Activated naive CD4-positive, alpha-beta T cell (primary cell): ENCODE data around the gene HPS1.

Experiments
- DNase-seq, 4 experiments: peaks; one replicate each; lab custom pipeline; 2025; lab: John Stamatoyannopoulos, UW

The HPS1 gene

DNA sequence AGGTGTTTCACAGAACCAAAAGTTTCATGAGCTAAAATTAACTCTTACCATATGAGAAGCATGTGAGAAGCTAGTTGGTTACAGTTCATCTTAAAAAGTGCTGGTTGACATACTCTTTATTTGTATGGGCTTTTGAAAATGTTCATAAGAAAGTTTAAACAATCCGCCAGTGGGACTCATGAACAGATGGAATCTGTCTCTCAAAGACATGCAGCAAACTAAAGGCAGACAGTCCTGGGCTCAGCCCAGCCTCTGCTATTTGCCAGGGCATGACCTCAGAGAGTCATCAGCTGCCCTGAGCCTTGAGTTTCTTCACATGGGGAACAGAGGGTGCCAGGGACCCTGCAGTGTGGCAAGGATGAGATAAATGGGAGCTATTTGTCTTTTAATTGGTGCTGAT, 35.0 kb downstream of the HPS1 start:
- DNase-seq = no peak

DNA sequence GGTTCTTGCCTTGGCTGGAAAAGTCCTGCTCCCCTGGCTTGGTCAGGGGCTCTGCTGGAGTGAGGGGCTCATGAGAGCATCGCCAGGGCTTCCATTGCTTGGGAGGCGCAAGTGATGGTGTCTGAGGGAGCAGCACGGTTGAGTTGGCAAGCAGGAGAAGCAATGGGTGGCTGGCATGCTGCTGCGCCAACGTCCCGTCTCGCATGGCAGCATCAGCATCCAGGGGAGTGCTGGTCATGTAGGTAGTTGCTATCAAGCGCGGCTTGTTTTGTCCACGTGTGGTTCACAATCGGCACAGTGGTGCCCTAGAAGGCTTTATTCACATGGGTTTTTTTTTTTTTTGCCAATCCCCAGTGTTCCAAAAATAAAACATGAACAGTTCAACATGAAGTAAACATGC, 35.6 kb downstream of the HPS1 start:
- DNase-seq = no peak

DNA sequence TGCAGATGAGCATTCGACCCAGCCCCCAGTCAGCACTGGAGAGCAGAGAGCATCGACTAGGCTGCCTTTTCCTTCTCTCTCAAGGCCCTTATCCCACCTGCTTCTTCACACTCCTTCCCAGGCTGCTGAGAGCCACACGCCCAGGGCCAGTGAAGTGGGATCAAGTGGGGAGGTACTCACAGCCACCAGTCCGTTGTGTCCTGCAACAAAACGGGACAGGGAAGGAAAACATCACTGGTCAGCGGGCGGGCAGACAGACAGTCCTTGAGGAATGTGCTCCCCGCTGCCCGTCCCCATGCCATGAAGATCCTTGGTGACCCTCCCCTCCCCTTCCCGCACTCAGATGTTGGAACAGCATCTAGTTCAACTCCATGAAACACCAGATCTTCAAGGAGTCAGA, 36.0 kb downstream of the HPS1 start:
- no peak for DNase-seq

DNA sequence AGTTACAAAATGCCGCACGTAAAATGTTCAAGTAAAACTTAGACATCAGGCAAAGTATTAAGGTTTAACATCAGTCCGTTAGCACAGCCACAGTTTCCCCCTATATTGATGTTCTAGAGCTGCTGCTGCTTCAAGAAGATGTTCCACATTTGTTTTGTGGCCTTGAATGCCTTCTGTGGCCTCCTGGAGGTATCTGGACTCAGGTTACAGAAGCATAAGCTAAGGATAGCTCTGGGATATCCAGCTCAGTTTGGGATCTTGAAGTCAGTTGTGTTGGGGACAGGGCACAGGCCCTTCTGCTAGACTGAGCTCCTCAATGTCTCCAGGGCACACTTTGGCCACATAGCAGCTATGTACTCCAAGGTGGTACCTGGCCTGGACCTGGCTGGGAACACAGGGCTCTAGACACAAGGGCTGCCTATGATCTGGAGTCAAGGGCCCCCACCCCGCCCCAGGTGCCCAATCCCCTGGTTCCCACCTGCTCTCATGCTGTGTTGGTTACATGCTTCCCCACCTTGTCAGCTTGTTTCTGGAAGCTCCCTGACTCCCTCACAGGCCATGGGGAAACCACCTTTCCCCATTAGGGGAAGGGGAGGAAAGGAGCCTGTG, 36.5 kb downstream of the HPS1 start:
- no peak for DNase-seq

DNA sequence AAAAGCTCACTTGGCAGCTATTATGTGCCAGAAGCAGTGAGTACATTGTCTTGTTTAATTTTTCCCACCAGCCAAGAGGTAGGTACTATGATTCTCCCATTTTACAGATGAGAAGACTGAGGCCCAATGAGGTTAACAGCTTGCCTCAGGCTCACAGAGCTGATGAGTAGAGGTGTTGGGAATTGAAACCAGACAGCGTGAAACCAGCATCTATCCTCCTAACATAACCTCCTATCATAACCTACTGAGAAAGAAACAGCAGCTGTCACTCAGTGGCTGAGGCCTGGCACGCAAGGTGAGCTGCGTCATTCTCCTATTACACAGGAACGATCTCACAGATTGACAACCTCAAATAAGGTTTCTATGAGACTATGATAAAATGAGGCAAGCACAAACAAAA, 37.9 kb downstream of the HPS1 start:
- no peak for DNase-seq

DNA sequence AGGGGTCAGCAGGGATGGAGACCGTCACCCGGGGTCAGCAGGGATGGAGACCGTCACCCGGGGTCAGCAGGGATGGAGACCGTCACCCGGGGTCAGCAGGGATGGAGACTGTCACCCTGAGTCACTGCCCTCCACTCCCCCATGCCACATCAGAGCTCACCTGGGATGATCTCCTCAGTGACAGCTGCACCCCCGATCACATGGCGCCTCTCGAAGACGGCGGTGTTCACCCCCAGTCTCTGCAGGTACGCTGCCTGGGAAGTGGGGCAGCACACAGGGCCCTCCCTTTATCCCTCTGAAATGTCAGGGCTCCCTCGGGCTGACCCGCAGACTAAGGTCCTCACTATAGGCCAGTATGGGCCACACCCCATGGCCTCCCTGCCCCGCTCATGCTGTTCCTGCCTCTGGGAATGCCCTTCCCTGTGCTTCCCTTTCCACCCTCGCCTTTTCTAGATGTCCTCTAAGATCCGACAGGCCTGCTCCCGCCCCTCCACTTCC, 38.9 kb downstream of the HPS1 start:
- DNase-seq = no peak

DNA sequence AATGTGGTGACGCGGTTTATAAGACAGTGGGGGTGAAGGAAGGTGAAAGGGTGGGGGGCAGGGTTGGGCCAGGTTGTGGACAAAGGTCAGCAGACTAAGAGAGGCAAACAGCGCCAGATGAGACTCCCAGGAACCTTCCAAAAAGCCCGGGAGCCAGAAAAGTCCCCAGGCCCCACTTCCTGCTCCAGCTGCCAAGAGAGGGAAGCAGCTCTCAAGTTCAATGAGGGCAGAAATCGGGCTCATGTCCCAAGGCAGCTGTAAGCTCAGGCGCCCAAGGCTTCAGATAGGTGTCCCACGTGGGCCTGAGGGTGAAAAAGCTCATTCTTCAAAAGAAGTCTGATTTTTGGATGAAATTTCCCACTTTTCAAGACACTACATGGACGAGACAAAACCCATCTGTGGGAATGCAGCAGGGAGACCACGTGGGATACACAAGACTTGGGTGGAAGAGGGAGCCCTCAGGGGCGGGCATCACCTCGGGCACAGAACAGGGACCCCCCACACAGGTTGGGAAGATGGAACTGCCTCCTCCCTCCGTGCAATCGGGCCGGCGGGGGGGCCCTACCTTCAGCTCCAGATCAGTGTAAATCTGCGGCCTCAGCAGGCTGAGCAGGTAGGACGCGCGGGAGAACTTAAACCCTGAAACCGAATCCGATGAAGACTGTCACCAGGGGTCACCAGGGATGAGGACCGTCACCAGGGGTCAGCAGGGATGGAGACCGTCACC, 39.6 kb downstream of the HPS1 start:
- DNase-seq = no peak

DNA sequence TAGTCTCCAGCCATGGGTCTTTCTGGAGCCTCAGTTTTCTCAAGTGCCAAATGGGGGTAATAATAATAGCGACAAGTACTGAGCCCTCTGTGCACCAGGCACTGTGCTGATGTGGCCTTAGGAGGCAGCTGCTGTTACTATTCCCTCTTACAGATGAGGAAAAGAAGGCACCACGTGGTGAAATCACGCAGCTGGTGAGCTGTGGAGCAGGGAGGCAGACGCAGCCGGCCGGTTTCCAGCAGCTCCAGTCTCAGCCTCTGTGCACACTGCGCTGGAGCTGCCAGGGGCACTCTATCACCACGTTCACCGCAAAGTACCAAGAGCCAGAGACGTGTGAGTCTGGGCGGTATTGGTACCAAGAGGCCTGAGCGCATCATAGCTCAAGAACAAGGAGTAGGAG, 41.3 kb downstream of the HPS1 start:
- no peak for DNase-seq

DNA sequence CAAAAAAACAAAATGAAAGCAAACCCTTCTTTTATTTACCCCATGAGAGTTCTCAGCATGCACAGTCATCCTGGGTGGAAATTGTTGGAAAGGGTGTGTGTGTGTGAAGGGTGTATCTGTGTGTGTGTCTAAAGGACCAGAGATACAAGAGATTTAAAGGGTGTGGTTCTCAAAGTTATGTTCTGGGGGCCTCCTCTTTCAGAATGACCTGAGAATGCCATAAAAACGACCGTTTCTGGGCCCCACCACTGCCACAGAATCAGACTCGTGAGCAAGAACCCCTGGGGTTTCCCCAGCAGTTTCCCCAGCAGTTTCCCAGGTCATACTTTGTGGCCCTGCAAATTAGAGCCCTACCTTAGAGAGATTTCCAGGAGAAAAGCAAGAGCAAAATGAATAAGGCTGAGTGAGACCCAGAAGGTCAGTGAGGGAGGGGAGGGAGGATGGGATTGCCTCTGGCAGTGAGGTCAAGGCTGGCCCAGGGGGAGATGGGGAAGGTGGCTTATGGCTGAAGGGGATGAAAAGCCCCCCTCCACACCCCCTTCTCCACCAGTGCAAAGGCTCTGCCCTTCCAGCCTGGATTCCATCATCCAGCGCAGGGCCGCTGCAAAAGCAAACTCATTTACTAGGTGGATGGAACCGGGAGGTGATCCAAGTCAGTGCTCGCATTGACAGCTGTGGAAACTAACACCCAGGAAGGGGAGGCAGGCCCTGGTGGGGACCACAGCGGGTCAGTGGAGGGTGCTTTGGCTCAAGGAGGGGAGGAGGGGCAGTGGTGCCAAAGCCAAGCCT, 42.0 kb downstream of the HPS1 start:
- no peak for DNase-seq

DNA sequence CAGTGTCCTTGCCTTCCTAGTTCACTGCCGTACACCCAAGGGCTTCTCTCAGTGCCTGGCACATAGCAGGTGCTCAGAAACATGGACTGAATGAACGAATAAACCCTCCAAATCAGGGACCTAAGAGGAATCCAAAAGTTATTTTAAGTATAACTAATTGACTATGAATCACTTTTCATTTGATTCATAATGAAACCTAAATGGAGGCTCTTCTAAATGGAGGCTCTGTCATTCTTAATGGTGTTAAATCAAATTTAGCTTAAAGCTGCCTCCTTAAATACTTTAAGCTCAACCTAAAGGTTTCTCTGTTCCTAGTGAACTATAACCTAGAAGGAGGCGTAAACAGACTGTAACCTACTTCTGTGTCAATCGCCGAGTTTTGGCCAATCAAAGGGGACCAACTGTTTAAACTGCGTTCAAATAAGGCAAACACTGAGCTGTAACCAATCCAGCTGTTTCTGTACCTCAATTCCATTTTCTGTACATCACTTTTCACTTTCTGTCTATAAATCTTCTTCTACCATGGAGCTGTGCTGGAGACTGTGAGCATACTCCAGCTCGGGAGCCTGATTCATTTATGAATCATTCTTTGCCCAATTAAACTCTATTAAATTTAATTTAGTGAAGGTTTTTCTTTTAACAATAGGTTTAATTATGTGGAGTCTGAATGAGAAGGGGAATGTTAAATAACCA, 42.8 kb downstream of the HPS1 start:
- no peak for DNase-seq

DNA sequence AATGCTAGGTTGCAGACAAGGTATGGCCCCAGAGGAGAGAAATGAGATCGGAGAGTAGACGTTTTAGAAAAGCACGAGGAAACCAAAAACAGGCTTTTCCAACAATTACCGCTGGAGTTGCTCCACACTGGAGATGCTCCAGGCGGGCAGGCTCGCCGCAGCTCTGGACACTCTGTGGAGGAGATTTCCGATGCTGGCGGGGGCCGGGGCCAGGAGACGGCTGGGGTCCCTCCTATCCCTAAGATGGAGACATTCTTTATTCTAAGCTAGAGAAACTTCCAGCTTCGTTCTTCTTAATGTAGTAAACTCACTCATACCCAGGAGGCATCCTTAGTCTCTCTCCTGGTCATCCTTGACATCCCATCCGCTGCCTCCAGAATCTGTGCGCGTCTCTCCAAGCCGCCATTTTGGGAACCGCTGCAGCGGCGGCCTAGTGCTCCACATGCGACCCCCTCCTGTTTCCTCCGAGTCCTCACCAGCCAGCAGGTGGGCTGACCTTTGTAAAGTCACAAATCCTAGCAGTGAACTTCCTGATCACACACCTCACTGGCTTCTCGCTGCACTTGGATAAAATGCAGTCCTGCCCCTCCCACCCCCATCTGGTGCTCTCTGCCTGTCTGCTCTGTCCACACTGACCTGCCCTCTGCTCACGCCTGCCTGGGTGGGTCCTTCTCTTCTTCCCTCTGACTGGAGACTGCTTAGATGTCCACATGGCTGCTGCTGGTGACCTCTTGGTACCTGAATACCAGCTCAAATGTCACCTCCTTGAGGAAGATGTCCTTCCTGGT, 43.6 kb downstream of the HPS1 start:
- DNase-seq = no peak

DNA sequence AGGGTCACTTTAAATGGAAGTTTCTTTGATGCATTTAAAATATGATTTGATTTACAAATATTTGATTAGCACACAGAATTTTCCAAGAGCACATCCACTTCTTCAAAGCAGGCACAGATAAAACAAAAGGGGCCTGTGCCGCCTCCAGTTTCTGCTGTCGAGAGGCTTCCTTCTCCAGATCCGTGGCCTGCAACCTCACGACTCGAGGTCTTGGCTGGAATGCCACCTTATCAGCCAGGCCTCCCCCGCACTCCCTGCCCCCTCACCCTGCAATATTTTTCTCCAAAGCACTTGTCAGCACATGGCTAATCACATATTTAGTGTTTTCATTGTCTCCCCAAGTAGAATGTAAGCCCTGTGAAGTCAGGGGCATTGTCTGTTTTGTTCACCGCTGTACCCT, 44.3 kb downstream of the HPS1 start:
- DNase-seq = no peak

DNA sequence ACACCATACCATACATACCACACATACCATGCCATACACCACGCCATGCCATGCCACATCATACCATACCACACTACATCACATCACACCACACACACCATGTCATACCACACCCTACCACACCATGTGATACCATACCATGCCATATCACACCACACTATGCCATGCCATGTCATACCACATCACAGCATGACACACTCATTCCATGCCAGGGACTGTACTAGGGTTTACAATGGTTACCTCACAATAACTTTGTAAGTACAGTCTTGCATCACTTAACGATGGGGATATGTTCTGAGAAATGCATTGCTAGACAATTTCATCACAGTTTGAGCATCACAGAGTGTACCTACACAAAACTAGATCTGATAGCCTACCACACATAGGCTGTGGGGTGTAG, 46.3 kb downstream of the HPS1 start:
- DNase-seq = no peak

DNA sequence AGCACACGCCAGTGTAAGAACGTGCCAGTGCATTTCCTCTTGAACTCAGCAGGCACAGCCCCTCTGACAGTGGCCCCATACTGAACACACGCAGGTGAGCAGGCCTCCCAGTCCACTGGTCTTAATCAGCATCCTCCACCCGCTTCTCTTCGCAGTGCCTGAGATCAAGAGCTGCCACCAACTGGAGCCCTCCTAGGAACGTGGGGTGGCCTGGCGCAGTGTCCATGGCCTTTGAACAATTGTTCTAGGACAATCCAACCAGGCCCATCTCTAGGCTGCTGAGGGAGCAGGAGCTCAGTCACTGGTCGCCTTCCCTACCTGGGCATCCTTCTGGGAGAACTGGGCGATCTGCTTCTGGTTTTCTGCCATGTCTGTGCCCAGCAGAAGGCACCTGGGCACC, 47.0 kb downstream of the HPS1 start:
- DNase-seq = no peak

DNA sequence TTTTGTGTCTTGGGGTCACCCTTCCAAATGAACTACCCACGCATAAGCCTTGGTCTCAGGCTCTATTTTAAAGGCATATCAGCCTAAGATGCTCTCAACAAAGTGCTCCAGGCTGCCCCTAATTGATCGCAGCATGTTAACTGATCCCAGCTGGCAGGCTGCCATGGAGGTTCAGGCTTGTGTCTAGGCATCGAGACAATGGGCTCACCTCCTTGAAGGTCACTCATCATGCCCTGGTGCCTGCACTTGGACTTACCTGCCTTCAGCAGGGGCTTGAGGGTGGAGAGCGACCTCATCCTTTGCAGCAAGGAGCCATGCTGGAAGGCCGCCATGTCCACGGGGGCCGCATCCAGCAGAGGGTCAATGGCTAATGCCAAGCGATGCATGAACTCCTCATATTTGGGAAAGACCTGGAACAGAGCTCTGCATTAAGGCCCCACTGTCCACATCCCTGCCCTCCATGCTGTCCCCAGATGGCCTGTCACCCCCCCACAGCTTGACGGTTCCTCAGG, 49.6 kb downstream of the HPS1 start:
- no peak for DNase-seq

DNA sequence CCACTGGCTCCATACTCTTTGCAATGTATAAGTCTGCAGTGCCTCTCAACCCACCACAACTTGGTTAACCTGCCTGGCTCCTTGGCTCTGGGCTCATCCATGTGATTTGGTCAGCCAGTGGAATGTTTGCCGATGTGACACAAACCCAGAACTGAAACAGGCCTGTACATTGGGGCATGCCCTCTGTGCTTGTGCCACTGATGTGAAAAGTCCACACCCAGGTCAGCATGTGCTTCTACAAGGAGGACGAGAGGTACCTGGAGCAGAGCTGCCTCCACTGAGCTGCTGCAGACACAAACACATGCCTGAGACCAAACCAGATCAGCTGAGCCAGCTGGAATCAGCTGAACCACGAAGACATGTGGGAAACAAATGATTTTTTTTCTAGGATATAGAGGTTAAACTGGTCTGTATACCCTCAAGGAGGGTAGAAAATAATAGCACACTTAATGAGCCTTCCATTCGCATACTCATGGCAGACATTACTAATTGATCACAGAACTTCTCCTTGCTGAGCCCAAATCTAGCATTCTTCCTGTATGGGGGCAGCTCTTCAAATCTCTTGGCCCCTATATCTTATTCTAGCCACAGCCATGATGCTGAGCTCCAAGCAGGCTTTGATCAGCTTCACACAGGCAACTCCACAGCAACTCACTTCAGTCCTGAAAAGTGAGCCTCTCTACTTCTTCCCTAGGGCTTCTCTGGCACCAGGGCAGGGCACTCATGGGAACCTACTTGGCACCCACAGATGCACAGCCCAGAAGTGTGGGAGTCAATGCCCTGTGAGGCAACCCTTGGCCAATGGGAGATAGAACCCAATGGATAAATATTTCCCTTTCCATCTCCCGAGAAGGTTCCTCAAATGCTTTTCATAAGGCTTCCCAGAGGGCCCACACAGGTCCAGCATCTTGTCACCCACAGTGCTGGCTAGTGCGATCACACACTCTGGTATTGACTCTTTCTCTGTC, 50.4 kb downstream of the HPS1 start:
- no peak for DNase-seq

DNA sequence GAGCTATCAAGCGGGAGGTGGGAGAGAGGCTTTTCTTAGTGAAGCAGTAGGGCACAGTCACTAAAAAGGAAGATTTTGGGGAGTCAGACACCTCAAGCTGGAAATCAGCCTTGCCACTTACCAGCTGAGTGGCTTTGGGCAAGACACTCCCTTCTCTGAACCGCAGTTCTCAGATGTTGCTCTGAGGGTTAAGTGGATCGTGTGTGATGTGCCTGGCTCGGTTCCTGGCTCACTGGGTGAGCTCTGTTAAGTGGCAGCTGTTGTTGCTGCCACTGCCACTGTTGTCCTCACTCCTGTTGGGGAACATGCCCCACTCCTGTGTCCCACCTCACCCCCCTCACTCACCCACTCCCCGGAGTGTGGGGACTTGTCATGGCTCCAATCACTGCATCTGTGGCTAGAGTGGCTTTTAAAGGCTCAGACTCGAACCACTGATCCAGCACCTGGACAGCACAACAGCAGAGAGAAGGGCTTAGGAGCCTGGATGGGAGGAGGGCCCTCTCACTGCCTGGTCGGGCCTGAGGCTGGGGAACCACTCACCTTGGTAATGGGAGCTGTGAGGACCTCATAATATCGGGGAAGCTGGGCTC, 51.8 kb downstream of the HPS1 start:
- DNase-seq = no peak

DNA sequence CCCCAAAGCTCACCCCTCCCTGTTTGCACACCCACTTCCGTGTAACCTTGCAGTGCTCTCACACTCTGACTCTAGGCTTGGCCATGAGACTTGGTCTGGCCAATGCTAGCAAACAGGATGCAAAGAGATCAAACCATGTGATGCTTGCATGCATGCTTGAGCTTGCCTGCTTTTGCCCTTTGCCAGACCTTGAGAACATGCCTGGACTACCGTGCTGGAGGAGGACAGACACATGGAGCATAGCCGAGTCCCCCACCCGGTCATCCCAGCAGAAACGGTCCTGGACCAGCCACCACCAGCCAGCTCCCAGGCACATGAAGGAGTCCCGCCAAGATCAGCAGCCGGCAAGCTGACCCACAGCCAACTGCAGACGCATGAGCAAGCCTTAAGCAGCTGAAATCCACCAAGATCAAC, 55.1 kb downstream of the HPS1 start:
- no peak for DNase-seq

DNA sequence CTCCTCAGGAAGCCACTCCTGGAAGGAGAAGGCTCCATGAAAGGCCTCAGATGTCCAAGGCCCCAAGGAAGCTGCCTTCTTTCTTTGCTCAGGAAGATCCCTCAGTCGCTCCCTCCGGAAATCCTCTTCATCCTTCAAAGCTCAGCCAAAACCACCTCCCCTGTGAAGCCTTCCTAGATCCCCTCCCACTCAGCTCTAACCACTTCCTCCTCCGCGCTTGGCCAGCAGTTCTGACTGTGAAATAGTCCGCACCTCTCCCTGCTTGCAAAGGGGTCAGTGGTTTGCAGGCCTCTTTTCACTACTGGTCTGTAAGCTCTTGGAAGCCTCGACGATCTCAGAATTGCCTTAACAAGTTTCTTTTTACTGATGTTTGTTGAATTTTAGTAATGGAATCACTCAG, 55.7 kb downstream of the HPS1 start:
- no peak for DNase-seq

DNA sequence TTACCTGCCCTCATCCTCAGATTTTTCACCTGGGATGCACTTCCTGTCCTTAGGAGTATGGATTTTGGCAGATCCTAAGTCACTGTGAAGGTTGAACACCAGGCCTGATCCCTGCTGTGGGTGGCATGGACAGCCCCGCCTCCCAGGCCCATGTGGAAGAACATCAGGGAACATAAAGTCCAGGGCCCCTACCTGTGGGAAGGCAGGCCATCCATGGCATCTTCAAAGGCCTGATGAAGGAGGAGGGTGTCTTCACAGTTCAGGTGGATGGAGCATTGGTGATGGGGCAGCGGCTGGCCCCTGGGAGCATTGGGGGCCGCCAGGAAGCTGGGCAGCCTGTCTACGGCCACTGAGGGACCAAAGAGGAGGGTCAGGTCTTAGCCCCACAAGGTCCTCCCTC, 56.3 kb downstream of the HPS1 start:
- DNase-seq = no peak
